IMR-90 (cell line): ENCODE results near the gene COL23A1. TPM values are rescaled to one million over a fixed set of nuclear protein-coding genes. Genes with fewer than 3 reads are reported as not detected.

Experiments
- ATAC-seq: fragments of 200-7000 bp; cut with Tn5 transposase; 2 replicates; pipeline ENCODE4 v1.9.1; 2020; ENCODE audit warnings: low read depth, mild to moderate bottlenecking, moderate library complexity
- BruUV-seq: library from RNA; stranded (reverse); fragments of 400-500 nt; replicated peaks from 2 replicates; lab custom pipeline; 2021; lab: Mats Ljungman, UMichigan
- CTCF ChIA-PET: fragments of 300-600 bp; formaldehyde crosslinking; extraction: SDS; loops from one replicate; lab custom pipeline; 2021; ENCODE audit warnings: antibody characterized with exemption; lab: Yijun Ruan, JAX
- POLR2A ChIA-PET: fragments of 300-600 bp; sonication (Branson Sonifier 250); formaldehyde crosslinking; loops from one replicate; lab custom pipeline; 2022; ENCODE audit warnings: antibody characterized with exemption; ENCODE audit not compliant: unreplicated experiment; lab: Charles Lee
- DNase-seq: peaks from one replicate; pipeline ENCODE4 v3.0.0; 2013
- H2AFZ ChIP-seq: replicated peaks from 2 replicates; pipeline ENCODE3; 2013; ENCODE audit warnings: low read length, mild to moderate bottlenecking; ENCODE audit not compliant: poor library complexity
- H2AK5ac ChIP-seq: 2 replicates; pipeline ENCODE4 v1.6.1; 2013; ENCODE audit warnings: low read depth, low read length, inconsistent platforms
- H2AK9ac ChIP-seq: replicated peaks from 2 replicates; pipeline ENCODE3; 2013; ENCODE audit warnings: mild to moderate bottlenecking, low read depth, low read length, moderate library complexity; ENCODE audit not compliant: poor library complexity
- H2BK120ac ChIP-seq: 2 replicates; pipeline ENCODE4 v1.6.1; 2013; ENCODE audit warnings: low read depth, low read length, inconsistent platforms
- H2BK15ac ChIP-seq: 3 replicates; pipeline ENCODE4 v1.6.1; 2013; ENCODE audit warnings: low read depth, low read length, inconsistent platforms
- H2BK20ac ChIP-seq: 2 replicates; pipeline ENCODE4 v1.6.1; 2013; ENCODE audit warnings: low read depth, mild to moderate bottlenecking, inconsistent platforms, low read length, moderate library complexity
- H2BK5ac ChIP-seq: 2 replicates; pipeline ENCODE4 v1.6.1; 2013; ENCODE audit warnings: mild to moderate bottlenecking, low read depth, low read length, inconsistent platforms; ENCODE audit not compliant: poor library complexity, severe bottlenecking
- H3K14ac ChIP-seq: replicated peaks from 2 replicates; pipeline ENCODE4 v1.6.1; 2013; ENCODE audit warnings: low read depth, low read length, inconsistent platforms
- H3K18ac ChIP-seq: 2 replicates; pipeline ENCODE4 v1.6.1; 2013; ENCODE audit warnings: low read depth, low read length, control low read depth
- H3K23ac ChIP-seq: 2 replicates; pipeline ENCODE4 v1.6.1; 2013; ENCODE audit warnings: low read depth, low read length, inconsistent platforms
- H3K27ac ChIP-seq: 2 replicates; pipeline ENCODE4 v1.5.1; 2013; ENCODE audit warnings: mild to moderate bottlenecking, control low read depth, low read length; ENCODE audit not compliant: insufficient read depth
- H3K27me3 ChIP-seq: 2 replicates; pipeline ENCODE4 v1.6.1; 2013; ENCODE audit warnings: low read length; ENCODE audit not compliant: control insufficient read depth, insufficient read depth
- H3K36me3 ChIP-seq: 2 replicates; pipeline ENCODE4 v1.6.1; 2013; ENCODE audit warnings: low read length, mixed read lengths; ENCODE audit not compliant: control insufficient read depth, insufficient read depth
- H3K4ac ChIP-seq: 2 replicates; pipeline ENCODE4 v1.6.1; 2013; ENCODE audit warnings: low read depth, low read length, inconsistent platforms
- H3K4me1 ChIP-seq: 2 replicates; pipeline ENCODE4 v1.6.1; 2013; ENCODE audit warnings: low read length, mixed read lengths; ENCODE audit not compliant: control insufficient read depth, insufficient read depth
- H3K4me2 ChIP-seq: 2 replicates; pipeline ENCODE4 v1.6.1; 2013; ENCODE audit warnings: low read depth, mild to moderate bottlenecking, control low read depth, low read length, moderate library complexity
- H3K4me3 ChIP-seq: 2 replicates; pipeline ENCODE4 v1.5.1; 2013; ENCODE audit warnings: low read depth, mild to moderate bottlenecking, control low read depth, low read length, moderate library complexity; ENCODE audit not compliant: insufficient read depth
- H3K56ac ChIP-seq: 2 replicates; pipeline ENCODE4 v1.6.1; 2013; ENCODE audit warnings: low read length, inconsistent platforms; ENCODE audit not compliant: insufficient read depth; ENCODE audit errors: extremely low read depth
- H3K79me1 ChIP-seq, 2 experiments: 2 replicates each; pipeline ENCODE4 v1.6.1; 2013; ENCODE audit warnings: low read length in 2 of 2, inconsistent platforms in 1 of 2, low read depth in 1 of 2
- H3K9ac ChIP-seq: 2 replicates; pipeline ENCODE4 v1.6.1; 2013; ENCODE audit warnings: low read depth, low read length, control low read depth
- H3K9me1 ChIP-seq: 2 replicates; pipeline ENCODE4 v1.6.1; 2013; ENCODE audit warnings: low read length, inconsistent platforms; ENCODE audit not compliant: insufficient read depth
- H3K9me3 ChIP-seq: 2 replicates; pipeline ENCODE4 v1.6.1; 2013; ENCODE audit warnings: low read length; ENCODE audit not compliant: control insufficient read depth, insufficient read depth
- H4K20me1 ChIP-seq: 2 replicates; pipeline ENCODE4 v1.6.1; 2013; ENCODE audit warnings: low read length, inconsistent platforms; ENCODE audit not compliant: insufficient read depth
- H4K5ac ChIP-seq: 2 replicates; pipeline ENCODE4 v1.6.1; 2013; ENCODE audit warnings: mild to moderate bottlenecking, low read depth, low read length, control low read depth
- H4K8ac ChIP-seq, 2 experiments: 2 replicates each; pipeline ENCODE4 v1.6.1; 2013; ENCODE audit warnings: low read depth in 2 of 2, low read length in 2 of 2, control low read depth in 1 of 2, inconsistent platforms in 1 of 2
- H4K91ac ChIP-seq: 2 replicates; pipeline ENCODE4 v1.6.1; 2013; ENCODE audit warnings: low read depth, low read length, inconsistent platforms; ENCODE audit not compliant: insufficient read depth
- CEBPB ChIP-seq: IDR thresholded peaks from 2 replicates; pipeline ENCODE4 v1.6.1; 2012; ENCODE audit warnings: low read depth, low read length, improper control_type of control experiment
- CHD1 ChIP-seq: IDR thresholded peaks from 2 replicates; pipeline ENCODE4 v1.6.1; 2012; ENCODE audit warnings: low read depth, low read length, improper control_type of control experiment
- SMC3 ChIP-seq: fragments of 150-350 bp; IDR thresholded peaks from 2 replicates; pipeline ENCODE4 v1.6.1; 2016; ENCODE audit warnings: low read depth, mild to moderate bottlenecking, antibody characterized with exemption, low read length, moderate library complexity
- USF2 ChIP-seq: fragments of 150-350 bp; IDR thresholded peaks from 2 replicates; pipeline ENCODE4 v1.6.1; 2017; ENCODE audit warnings: mild to moderate bottlenecking, antibody characterized with exemption, low read length, low read depth
- WGBS, 2 experiments: methylation state at CpG; one replicate each; pipeline versions ENCODE4 v1.1.5 to v1.1.7; 2013; ENCODE audit warnings: missing lambda C conversion rate in 2 of 2; ENCODE audit not compliant: insufficient read length in 1 of 2; ENCODE audit errors: extremely low coverage in 2 of 2; 5-methylcytosine and 5-hydroxymethylcytosine counted together
- dilution Hi-C: fragments of 300-500 bp; cut with HindIII; formaldehyde crosslinking; loops from one replicate; pipeline ENCODE4 v1.14.3; 2018; ENCODE audit warnings: low sequenced_read_pairs; ENCODE audit not compliant: unreplicated experiment
- in situ Hi-C: fragments of 300-500 bp; cut with MboI; formaldehyde crosslinking; loops from 3 replicates; pipeline ENCODE4 v1.14.3; 2019; ENCODE audit warnings: low sequenced_read_pairs, inconsistent platforms, mixed read lengths
- intact Hi-C: fragments of 100-400 bp; cut with micrococcal nuclease; formaldehyde crosslinking; loops from 2 replicates; pipeline ENCODE4 v1.10.0; 2022
- polyA plus RNA-seq, 3 experiments: library from polyadenylated mRNA; depleted of rRNA; stranded (reverse); fragments of >200 nt; gene quantifications; 2 replicates each; pipeline ENCODE4 v1.2.3, GENCODE V29; 2012; ENCODE audit warnings: low replicate concordance in 1 of 3
- total RNA-seq: library from RNA; depleted of rRNA; stranded (reverse); fragments of >200 nt; gene quantifications from 2 replicates; pipeline ENCODE4 v1.2.3, GENCODE V29; 2012

Gene COL23A1
- total and polyA plus RNA-seq, 2 of the 4 experiments (the other 2 are of a cell fraction): not detected

GRCh38 chr5:178223196-178223773 lies 366.9 kb downstream of the COL23A1 start:
- Histone ChIP-seq H3K4ac (no peak overlapping the region), H3K56ac (no peak overlapping the region), H4K20me1 (peaks cover 8% of the 10 kb centered on the region; the same call in 1 of the 2 replicates), H3K36me3 (peaks cover 43% of the 10 kb centered on the region), H3K4me1 (no peaks in the 10 kb centered on the region), H2AFZ (no peak overlapping the region), H3K4me2 (no peak overlapping the region), H3K14ac (no peak overlapping the region), H3K9ac (no peak overlapping the region), H3K9me1 (peaks cover 17% of the 10 kb centered on the region), H2BK5ac (no peak overlapping the region), H2AK9ac (no peak overlapping the region), H4K5ac (no peak overlapping the region), H4K91ac (no peak overlapping the region), H3K9me3 (0 out of 2 replicates have a peak, but pooled peaks cover 2% of the 10 kb centered on the region), H3K27ac (no peak overlapping the region), H3K79me1 (peaks cover 3 to 51% of the 10 kb centered on the region in 2 experiments; a peak in 3 of 4 replicates), H3K23ac (no peak overlapping the region), H4K8ac (no peak overlapping the region), H3K4me3 (no peak overlapping the region), H3K18ac (no peak overlapping the region), H2BK120ac (no peak overlapping the region), H2BK15ac (no peak overlapping the region), H2BK20ac (no peak overlapping the region), H3K27me3 (no peaks in the 10 kb centered on the region), H2AK5ac (no peak overlapping the region)
- dilution Hi-C loops: no loop called here
- 100% methylated on average over 2 of the region's 5 CpGs; no CpG with 5 or more reads in 1 of the 2 experiments for WGBS, 2 experiments
- intact Hi-C loops: no loop called here
- DNase-seq (no peak), ATAC-seq (no peak)
- no TSS peak for BruUV-seq
- in situ Hi-C loops: no loop called here
- POLR2A ChIA-PET: no interaction called here
- TF ChIP-seq CHD1 (no peak), USF2 (no peak), SMC3 (no peak), CEBPB (no peak)
- CTCF ChIA-PET: no interaction called here
